Measurements from ENCODE around the gene C11orf24.

DNA sequence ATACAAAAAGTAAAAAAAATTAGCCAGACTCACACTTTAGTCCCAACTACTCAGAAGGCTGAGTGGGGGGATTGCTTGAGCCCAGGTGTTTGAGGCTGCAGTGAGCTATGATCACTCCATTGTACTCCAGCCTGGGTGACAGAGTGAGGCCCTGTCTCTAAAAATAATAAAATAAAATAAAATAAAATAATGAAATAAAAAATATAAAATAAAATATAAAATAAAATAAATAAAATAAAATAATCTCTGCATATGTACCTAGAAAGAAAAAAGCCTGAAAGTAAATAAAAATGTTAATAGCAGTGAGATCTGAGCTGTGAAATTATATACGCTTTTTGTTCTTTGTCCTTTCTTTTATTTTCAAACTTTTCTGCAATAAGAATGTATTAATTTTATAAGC is 23.5 kb upstream of the C11orf24 start:
- TF ChIP-seq POLR2A (IDR thresholded peaks at IDR 0.05; ENCODE audit: low read length) = no peak
- TF ChIP-seq GATA1 (IDR thresholded peaks at IDR 0.05; ENCODE audit: low read depth, low read length) = no peak
